Stimulated activated CD4-positive, alpha-beta T cell treated with anti-CD3 and anti-CD28 coated beads, Interleukin-2, amount 100 ng/mL, for 48 hours (primary cell): ENCODE data around the gene CFAP157.
A peak's percentile ranks its signal among the peaks of the same experiment; 100 is the strongest.

Source experiments
- DNase-seq, 2 donors: peaks; one replicate each; pipeline ENCODE4 v3.0.0-alpha.2; 2020

Gene CFAP157

GRCh38 chr9:127716412-127716811, 9.6 kb downstream of the CFAP157 start:
- DNase-seq = no peak

GRCh38 chr9:127717766-127718165, 11.0 kb downstream of the CFAP157 start:
- no peak for DNase-seq

GRCh38 chr9:127720031-127720864, 13.5 kb downstream of the CFAP157 start:
- DNase-seq = no peak

GRCh38 chr9:127720865-127721227, 14.1 kb downstream of the CFAP157 start:
- no peak for DNase-seq

- no peak for DNase-seq
Measured at GRCh38 chr9:127721391-127721821, 14.6 kb downstream of the CFAP157 start.

- DNase-seq = no peak
Measured at GRCh38 chr9:127722055-127722745, 15.4 kb downstream of the CFAP157 start.

GRCh38 chr9:127723013-127723412, 16.2 kb downstream of the CFAP157 start:
- no peak for DNase-seq

GRCh38 chr9:127723444-127723843, 16.7 kb downstream of the CFAP157 start:
- DNase-seq = no peak

GRCh38 chr9:127724012-127724411, 17.2 kb downstream of the CFAP157 start:
- DNase-seq = no peak

- no peak for DNase-seq
Measured at GRCh38 chr9:127726871-127727270, 20.1 kb downstream of the CFAP157 start.

- no peak for DNase-seq
Measured at GRCh38 chr9:127728808-127729207, 22.0 kb downstream of the CFAP157 start.

- DNase-seq = no peak
Measured at GRCh38 chr9:127729522-127730256, 22.9 kb downstream of the CFAP157 start.

GRCh38 chr9:127730262-127730661, 23.5 kb downstream of the CFAP157 start:
- DNase-seq = no peak

- no peak for DNase-seq
Measured at GRCh38 chr9:127730799-127731410, 24.1 kb downstream of the CFAP157 start.

GRCh38 chr9:127731938-127732337, 25.1 kb downstream of the CFAP157 start:
- no peak for DNase-seq

- DNase-seq = no peak
Measured at GRCh38 chr9:127732444-127732843, 25.7 kb downstream of the CFAP157 start.

- no peak for DNase-seq
Measured at GRCh38 chr9:127733614-127734013, 26.8 kb downstream of the CFAP157 start.

- DNase-seq = no peak
Measured at GRCh38 chr9:127734247-127734746, 27.5 kb downstream of the CFAP157 start.

- peak; percentile 98 to 99 for DNase-seq
Measured at GRCh38 chr9:127734747-127735529, 28.1 kb downstream of the CFAP157 start, which contains the start of gene TOR2A. Gene TOR2A, minus strand, starts transcription at chr9:127735294. Its CDS starts 24 bp downstream, at chr9:127735270.

- DNase-seq = no peak
Measured at GRCh38 chr9:127735530-127736185, 28.9 kb downstream of the CFAP157 start.

- no peak for DNase-seq
Measured at GRCh38 chr9:127738666-127739065, 31.9 kb downstream of the CFAP157 start.
